GM18861 (cell line): ENCODE measurements around the gene LENEP.

Experiments used
- ATAC-seq: cut with Tn5 transposase; IDR thresholded peaks from one replicate; pipeline ENCODE4 v1.9.1; 2021; ENCODE audit not compliant: unreplicated experiment

LENEP gene

GRCh38 chr1:155009742-155010141, 16.4 kb downstream of the LENEP start:
- ATAC-seq = no peak

GRCh38 chr1:155010211-155010918, 17.0 kb downstream of the LENEP start:
- no peak for ATAC-seq

GRCh38 chr1:155011004-155011416, 17.6 kb downstream of the LENEP start:
- ATAC-seq = no peak

- no peak for ATAC-seq
Measured at GRCh38 chr1:155011437-155012025, 18.1 kb downstream of the LENEP start.

DNA sequence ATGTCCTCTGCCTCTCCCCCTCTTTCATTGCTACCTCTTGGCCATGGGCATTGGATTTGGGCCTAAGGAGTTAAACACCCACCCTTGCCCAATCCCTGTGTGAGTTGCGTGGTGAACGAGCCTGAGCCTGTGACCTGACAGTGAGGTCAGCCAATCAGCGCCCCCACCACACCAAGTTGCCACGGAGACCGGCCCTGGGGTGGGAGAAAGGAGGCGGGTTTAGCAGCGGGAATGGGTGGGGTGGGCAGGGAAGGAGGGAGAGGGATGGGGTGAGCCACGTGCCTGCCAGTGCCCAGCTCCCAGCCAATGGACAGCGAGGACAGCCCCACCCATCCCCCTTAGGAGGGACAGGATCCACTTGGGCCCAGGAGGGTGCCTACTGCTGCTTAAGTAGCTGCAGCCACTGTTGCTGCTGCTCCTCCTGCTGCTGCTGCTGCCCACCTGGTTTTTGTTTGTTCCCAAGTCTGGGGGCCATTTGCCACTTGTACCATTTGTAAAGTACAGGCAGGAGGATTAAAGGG, 18.7 kb downstream of the LENEP start:
- ATAC-seq = no peak

DNA sequence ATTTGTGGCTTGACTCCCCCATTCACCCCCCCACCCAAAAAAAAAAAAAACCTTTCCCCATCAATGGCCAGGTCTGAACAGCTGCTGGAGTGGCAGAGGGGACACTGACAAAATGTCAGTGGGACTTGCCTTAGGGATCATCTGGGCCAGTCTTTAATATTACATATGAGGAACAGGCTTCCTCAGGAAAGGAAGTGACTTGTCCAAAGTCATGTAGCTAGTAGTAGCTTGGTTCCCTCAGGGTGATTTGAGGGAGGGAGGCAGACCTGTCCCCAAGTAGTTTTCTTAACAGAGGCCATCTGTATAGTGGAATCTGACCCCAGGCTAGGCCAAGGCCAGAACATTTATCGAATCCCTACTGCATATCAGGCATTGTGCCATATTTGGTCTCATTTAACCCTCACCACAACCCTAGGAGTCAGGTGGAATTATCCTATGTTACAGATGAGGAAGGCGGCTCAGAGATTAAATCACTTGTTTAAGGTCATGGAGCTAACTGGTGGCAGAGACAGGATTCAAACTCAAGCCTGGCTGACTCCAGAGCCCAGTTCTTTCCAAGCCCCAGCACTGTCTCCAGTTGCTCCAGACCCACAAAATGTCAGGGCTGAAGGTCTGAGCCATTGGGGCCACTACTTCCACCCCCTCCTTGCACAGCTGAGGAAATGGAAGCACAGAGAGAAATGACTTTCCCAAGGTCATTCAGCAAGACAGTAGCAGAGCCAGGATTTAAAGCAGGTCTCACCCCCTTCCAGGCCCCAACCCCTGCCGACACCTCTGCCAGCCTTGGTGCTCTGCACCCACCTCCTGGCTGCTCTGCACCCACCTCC, 19.6 kb downstream of the LENEP start:
- ATAC-seq = no peak

- no peak for ATAC-seq
Measured at GRCh38 chr1:155013632-155014031, 20.2 kb downstream of the LENEP start.

DNA sequence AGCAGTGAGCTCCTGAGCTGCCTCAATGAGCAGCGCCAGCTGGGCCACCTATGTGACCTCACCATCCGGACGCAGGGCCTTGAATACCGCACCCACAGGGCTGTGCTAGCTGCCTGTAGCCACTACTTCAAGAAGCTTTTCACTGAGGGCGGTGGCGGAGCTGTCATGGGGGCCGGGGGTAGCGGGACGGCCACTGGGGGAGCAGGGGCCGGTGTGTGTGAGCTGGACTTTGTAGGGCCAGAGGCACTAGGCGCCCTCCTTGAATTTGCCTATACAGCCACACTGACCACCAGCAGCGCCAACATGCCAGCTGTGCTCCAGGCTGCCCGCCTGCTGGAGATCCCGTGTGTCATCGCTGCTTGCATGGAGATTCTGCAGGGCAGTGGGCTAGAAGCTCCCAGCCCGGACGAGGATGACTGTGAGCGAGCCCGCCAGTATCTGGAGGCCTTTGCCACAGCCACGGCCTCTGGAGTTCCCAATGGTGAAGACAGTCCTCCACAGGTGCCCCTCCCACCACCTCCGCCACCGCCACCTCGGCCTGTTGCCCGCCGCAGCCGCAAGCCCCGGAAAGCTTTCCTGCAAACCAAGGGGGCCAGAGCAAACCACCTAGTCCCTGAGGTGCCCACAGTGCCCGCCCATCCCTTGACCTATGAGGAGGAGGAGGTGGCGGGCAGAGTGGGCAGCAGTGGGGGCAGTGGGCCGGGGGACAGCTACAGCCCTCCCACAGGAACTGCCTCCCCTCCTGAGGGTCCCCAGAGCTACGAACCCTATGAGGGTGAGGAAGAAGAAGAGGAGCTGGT, 21.5 kb downstream of the LENEP start:
- ATAC-seq = no peak

- no peak for ATAC-seq
Measured at GRCh38 chr1:155015527-155016230, 22.3 kb downstream of the LENEP start.

DNA sequence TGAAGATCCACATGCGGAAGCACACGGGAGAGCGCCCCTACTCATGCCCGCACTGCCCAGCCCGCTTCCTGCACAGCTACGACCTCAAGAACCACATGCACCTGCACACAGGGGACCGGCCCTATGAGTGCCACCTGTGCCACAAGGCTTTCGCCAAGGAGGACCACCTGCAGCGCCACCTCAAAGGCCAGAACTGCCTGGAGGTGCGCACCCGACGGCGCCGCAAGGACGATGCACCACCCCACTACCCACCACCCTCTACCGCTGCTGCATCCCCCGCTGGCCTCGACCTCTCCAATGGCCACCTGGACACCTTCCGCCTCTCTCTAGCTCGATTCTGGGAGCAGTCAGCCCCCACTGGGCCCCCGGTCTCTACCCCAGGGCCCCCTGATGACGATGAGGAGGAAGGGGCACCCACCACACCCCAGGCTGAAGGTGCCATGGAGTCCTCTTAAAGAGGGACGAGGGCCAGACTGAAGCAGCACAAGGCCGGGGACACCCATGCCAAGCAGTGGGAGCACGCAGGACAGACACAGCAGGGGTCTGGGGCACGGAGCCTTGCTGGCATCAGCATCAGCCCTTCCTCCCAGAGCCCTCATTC, 22.9 kb downstream of the LENEP start:
- no peak for ATAC-seq

- ATAC-seq = peak; percentile 52
Measured at GRCh38 chr1:155017041-155017945, 23.9 kb downstream of the LENEP start.

DNA sequence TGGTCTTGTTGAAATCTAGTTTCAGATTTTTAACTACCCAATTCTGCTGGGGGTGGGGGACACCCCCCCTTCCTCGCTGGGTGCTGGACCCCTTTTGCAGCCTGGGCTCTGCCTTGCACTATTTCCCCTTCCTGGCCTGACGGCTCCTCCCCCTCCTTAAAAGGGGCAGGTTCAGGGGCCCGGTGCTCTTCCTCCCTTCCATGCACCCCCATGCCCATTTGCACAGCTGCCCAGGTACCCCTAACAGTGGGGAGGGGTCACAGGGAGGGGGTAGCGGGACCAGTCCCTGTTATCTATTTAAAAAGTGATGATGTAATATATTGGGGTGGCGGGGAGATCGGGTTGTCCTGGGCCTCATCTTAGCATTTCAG, 24.5 kb downstream of the LENEP start:
- no peak for ATAC-seq

GRCh38 chr1:155018617-155019348, 25.4 kb downstream of the LENEP start:
- no peak for ATAC-seq

DNA sequence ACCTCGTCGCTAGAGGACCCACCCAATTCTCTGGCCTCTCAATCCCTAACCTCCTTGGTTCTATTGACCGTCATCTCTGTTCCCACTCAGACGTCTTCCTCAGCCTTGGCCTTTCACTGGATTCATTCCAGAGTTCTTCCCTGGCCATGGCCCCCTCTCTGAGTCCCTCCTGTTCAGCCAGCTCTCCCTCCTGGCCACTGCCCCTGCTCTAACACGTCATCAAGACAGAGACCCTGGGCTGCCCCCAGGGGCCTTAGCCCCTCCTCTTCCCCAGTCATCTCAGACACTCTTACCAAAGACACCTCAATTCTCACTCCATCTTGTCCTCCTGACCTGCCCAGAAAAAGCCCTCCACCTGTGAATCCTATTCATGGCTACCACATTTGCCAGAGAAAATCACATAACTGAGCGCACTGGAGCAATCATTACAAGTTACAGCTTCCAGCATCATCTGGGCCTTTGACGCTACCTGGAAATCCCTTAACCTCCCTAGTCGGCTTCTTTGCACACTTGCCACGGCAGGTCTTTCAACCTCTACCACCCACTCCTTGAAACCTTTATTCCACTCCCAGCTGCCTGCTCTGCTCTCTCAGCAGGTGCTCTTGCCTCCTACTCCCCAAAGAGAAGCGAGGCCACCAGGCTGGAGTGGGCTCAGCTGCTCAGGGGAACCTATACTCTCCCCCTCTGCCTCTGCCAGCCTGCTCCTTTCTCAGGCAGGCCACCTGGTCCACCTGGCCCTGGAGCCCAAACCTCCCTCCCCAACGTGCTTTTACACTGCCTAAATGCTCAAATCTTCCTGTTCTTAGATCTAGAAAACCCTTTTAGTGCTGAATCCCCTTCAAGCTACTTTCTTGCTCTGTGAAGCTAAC, 26.2 kb downstream of the LENEP start:
- ATAC-seq = no peak

GRCh38 chr1:155022136-155022926, 28.9 kb downstream of the LENEP start:
- no peak for ATAC-seq

GRCh38 chr1:155022927-155023236, 29.5 kb downstream of the LENEP start:
- ATAC-seq = no peak

- no peak for ATAC-seq
Measured at GRCh38 chr1:155023627-155024026, 30.2 kb downstream of the LENEP start.
